ENCODE data around the gene PCDH11X.
"Not testable (repeated sequence)": the region's sequence is repeated elsewhere in the genome, so short reads cannot be mapped to it uniquely, and the experiment has no call there.

Gene PCDH11X
- total RNA-seq: 0 to 0.54 (median 0) reads per million in 4 donors

DNA sequence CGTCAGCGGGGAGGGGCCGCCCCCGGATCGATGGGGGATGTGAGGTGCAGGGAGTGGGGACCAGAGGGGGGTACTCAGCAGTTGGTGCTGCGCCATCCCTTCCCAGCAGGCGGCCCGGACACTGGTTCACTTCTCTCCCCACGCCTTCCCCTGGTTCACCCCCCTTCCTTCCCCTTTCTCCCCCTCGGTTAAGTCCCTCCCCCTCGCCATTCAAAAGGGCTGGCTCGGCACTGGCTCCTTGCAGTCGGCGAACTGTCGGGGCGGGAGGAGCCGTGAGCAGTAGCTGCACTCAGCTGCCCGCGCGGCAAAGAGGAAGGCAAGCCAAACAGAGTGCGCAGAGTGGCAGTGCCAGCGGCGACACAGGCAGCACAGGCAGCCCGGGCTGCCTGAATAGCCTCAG, at the start of gene PCDH11X:
Gene PCDH11X, plus strand, starts transcription at position 241 of the 400 bp plus-strand sequence. CDS start 56,130 bp downstream, outside the sequence.
- DNase-seq: not testable (repeated sequence)

DNA sequence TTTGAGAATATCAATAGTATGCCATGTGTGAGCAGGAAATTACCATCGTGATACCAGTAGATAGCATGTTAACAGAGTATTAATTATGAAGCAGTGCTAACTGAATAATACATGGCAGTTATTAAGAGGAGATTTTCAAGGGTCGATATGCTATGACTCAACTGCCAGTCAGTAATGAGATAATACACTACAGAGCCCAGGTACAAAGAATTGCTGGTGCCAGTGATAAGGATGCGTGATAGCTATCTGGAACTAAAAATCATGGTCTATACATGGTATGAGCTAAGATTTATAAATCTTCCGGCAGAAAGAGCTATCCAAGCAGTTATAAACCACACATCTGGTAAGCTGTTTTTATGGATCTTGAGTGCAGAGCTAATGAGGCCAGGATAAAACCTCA, 31.7 kb upstream of the PCDH11X start:
- DNase-seq: not testable (repeated sequence)

- DNase-seq: not testable (repeated sequence)
These were observed 26.2 kb upstream of the PCDH11X start for GRCh38 chrX:91753022-91753421.

- not testable (repeated sequence) for DNase-seq
These were observed 8.3 kb upstream of the PCDH11X start for GRCh38 chrX:91770619-91771488.

DNA sequence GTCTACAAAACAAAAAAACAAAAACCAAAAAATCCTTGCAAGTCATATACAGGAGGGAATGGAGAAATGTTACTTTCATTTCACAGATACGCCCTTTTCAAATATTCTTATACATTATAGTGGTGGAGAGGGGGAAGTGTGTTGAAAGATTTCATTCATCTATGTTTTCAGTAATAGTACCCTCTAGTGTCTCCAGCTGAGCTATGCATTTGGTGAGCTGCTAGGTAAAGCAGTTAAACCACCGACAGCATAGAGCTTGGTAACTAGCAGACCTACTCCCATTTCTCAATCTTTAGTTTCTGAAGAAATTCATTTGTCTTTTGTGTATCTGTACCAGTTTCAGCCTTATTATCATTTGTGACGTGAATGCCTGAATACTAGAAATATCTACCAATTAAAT, 5.2 kb upstream of the PCDH11X start:
- DNase-seq: not testable (repeated sequence)

DNA sequence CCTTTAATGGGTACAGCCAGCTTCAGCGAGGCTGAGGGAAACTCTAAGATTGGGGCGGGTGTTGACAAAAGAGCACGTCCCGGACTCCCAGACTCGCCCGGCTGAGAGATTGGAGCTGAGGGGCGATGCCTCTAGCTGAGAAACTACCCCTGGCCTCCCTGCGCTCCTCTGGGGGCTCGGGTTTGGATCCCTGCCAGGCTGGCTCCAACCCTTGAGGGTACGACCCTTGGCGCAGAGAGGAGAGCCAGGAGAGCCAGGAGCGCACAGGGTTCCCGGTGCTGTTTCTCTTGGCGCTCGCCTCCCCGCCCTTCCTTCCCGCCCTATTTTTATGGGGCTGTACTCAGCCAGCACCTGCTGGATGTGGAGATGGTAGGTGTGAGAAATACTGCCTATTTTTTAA, 833 bp downstream of the PCDH11X start:
- not testable (repeated sequence) for DNase-seq

DNA sequence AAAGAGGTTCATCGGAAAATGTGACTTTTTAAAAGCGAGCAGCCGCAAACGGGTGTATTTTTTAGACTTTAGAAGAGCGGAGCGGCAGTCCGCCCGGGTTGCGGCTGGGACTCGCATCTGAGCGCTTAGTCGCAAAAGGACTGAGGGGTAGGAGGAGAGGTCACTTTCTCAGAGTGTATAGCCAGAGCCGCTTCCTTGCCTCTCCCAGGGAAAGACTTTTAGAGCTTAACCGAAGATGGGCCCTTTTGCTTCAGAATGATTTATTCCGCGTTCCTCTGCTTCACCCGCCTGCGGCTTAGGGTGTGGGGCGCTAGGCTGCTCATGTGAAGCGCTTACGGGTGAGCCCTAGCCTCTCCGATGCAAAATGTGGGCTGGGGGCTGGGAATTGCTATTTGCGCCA, 1.5 kb downstream of the PCDH11X start:
- DNase-seq: not testable (repeated sequence)

- not testable (repeated sequence) for DNase-seq
These were observed 2.6 kb downstream of the PCDH11X start for GRCh38 chrX:91781553-91782298.

DNA sequence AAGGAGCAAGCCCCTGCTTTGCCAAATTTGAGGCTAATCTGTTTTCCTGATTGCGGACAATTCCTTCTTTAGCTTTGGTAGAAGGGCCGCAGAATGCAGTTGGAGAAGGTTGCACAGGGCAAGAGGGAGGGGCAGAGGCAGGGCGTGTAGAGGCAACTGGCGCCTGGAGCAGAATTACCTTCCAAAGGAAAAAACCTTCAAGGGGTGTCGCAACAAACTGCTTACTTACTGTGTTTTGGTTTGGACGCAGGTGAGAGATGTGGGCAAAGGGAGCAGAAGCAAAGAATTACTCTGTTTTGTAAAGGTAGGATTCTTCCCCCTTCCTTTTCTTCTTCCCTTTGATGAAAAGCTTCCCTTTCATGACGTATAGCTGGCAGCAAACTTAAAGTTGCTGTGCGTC, 3.6 kb downstream of the PCDH11X start:
- not testable (repeated sequence) for DNase-seq

GRCh38 chrX:91817537-91817936, 38.4 kb downstream of the PCDH11X start:
- not testable (repeated sequence) for DNase-seq

- DNase-seq: not testable (repeated sequence)
These were observed 46.1 kb downstream of the PCDH11X start for GRCh38 chrX:91825321-91825720.

All from T-helper 1 cell (primary cell).